Ovary (tissue), 3 donors: ENCODE measurements around the gene TPBG.

Experiments used
- EP300 ChIP-seq: sonication (generic); formaldehyde crosslinking; IDR thresholded peaks from one replicate; pipeline ENCODE4 v1.6.1; 2017; ENCODE audit warnings: antibody characterized with exemption
- TF ChIP-seq, protein P1 (sequence below), 3 donors: fragments of 450-650 bp in 2 of 3; fragments of 200-600 bp in 1 of 3; IDR thresholded peaks; one replicate each; pipeline versions ENCODE4 v1.5.1 to v1.8.0; 2016 to 2022; ENCODE audit warnings: antibody characterized with exemption in 3 of 3, mild to moderate bottlenecking in 1 of 3
- donor health status: DM: no; HTN: no; CAD: no.

- TF ChIP-seq, protein P1, sequence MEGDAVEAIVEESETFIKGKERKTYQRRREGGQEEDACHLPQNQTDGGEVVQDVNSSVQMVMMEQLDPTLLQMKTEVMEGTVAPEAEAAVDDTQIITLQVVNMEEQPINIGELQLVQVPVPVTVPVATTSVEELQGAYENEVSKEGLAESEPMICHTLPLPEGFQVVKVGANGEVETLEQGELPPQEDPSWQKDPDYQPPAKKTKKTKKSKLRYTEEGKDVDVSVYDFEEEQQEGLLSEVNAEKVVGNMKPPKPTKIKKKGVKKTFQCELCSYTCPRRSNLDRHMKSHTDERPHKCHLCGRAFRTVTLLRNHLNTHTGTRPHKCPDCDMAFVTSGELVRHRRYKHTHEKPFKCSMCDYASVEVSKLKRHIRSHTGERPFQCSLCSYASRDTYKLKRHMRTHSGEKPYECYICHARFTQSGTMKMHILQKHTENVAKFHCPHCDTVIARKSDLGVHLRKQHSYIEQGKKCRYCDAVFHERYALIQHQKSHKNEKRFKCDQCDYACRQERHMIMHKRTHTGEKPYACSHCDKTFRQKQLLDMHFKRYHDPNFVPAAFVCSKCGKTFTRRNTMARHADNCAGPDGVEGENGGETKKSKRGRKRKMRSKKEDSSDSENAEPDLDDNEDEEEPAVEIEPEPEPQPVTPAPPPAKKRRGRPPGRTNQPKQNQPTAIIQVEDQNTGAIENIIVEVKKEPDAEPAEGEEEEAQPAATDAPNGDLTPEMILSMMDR (IDR thresholded peaks at IDR 0.05), result no peak
- TF ChIP-seq EP300, result no peak
Measured at GRCh38 chr6:82337688-82338257, 25.8 kb upstream of the TPBG start.
